GM18507 (cell line): ENCODE data around the gene SLC38A10.
A peak's percentile ranks its signal among the peaks of the same experiment; 100 is the strongest.

Source experiments
- DNase-seq: peaks from one replicate; pipeline ENCODE4 v3.0.0; 2011; ENCODE audit warnings: low read depth; ENCODE audit not compliant: insufficient read length; ENCODE audit errors: extremely low spot score
- FAIRE-seq: peaks from 2 replicates; lab custom pipeline; 2011; peaks lifted over from hg19 to GRCh38; lab: Jason Lieb, UNC

The SLC38A10 gene

DNA sequence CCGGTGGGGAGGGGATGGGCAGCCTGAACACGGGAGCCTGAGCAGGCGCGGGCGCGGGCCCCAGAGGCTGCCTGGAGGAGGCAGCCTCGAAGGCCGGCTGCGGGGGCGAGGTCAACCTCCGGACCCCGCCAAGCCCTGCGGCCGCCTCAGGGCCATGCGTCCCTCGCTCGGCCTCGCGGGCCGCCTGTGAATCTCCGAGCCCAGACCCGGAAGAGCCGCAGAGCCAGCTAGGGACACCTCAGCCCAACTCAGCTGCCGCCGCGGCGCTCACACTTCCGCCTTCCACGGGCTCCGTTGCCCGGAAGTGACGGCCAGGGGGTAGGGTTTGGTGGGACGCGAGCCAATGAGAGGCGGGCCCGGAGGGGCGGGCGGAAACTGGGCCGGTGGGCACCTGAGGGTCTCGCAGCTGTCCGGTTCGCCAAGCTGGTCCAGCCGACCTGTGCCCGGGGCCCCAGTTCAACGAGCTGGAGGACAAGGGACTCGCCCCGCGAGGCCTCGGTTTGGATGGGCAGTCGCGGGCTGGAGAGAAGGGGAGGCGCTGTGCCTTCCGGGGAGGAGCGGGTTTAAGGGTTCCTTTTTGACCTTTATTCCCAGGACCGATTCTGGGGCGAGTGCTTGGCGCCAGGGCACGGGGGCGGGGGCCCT is at the start of gene SLC38A10:
TSS of gene SLC38A10 (minus strand) at position 277 of the 645 bp plus-strand sequence. CDS start 386 bp downstream, outside the sequence.
- DNase-seq = peak; percentile 98
- FAIRE-seq = peak; percentile 81

DNA sequence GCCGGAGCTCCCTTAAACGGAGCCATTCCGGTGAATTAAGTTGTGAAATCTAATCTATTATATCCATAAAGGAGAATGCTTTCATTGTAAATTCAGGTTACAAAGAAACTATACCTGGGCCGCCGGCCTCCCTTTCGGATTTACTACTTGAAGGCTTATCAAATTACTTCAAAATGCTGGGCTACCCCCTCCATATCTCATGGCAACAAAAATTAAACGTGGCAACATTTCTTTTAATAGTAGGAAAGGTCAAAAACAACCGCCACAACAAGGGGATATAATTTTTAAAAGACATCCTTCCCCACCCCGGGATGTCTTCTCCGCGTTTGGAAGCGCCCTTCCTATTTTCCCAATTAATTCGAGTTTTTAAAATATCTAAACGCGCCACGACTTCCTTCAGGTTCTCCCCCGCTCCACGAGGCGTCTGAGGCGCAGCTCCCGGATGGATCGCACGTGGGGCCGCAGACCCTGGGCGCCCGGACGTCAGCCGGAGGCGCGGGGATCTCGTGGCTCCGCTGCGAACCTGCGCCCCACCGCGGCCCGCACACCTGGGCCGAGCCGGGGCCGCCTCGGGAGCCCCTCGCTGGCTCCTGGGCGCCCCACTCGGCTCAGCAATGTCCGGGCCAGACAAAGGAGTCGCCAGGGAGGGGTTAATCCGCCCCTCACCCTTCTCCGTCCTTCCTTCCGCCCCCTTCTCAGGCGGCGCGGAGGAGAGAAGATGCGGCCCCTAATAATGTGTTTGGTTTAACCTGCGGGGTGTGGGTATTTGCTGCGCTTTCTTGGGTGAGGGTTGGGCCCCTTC is 47.4 kb upstream of the SLC38A10 start:
- DNase-seq (no peak), FAIRE-seq (no peak)

DNA sequence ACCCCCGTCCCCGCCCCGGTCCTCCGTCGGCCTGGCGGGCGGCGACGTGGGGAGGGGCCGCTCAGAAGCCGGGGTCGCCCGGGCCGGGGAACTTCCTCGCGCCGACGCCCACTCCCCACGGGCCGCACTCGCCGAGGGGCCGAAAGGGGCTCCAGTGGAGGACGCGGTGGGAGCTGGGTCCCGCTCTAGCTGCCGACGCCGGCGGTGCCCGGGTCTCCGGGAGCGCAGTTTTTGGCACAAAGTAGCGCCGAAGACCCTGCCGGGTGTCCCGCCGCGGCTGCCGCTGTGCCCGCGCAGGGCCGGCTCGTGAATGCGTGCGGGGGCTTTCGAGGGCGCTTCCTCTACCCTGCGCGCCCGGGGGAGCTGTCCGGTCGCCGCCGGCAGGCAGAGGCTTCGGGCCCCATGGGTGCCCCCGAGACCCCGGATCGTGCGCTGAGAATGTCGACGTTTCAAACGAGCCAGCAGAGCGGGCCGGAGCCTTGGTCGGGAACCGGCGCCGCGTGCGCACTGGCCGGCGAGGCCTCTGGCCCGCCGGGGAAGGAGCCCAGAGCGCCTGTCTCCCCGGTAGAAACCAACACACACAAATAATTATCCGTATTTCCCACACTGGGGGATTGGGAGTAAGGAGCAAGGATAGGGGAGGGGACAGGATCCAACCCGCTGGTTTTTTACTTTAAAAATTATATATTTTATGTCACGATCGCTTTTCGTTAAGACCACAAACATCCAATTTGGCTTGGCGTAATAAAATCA is 46.6 kb upstream of the SLC38A10 start:
- FAIRE-seq = no peak
- no peak for DNase-seq

DNA sequence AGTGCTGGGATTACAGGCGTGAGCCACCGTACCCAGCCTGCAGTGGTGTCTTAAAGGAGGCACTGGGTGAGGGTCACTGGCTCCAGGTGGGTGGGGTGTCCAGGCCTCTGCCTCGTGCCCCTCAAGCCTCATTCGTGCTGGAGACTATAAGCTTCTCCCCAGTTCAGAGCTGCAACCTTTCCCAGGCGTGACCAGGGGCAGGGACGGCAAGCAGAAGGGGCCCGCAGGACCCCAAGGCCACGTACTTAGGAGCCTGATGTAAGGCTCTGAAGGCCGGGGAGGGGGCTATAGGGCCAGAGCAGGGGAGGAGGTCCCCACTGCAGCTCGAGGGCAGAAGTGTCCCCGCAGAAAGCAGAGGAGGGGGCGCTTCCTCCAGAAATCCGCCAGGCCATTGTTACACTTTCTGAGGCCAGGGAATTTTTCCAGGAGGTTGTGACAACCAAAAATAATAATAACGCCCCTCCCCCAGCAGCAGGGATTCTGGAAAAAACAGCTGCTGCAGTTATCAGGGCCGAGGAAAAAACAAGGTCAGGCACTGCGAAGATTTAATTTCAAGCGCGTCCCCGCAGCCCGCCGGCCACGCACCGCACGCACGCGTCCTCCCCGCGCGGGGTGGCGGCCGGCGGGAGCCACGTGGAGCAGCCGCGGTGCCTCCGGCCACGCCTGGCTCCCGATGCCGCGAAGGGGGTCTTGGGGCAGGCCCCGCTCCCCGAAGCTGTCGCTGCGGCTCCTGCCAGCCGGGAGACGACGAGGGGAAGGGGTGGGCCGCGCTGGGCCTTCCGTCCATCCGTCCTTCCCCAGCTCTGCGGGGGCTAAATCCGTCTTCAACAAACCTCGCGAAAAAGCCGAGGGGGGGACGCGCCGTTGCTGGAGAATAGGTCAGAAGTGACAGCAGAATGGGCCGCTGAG is 45.8 kb upstream of the SLC38A10 start:
- no peak for FAIRE-seq

GRCh38 chr17:81339534-81340296 is 44.6 kb upstream of the SLC38A10 start:
- FAIRE-seq = no peak
- DNase-seq = no peak

More for the DNA sequence above, 45.8 kb upstream of the SLC38A10 start:
- no peak for DNase-seq

DNA sequence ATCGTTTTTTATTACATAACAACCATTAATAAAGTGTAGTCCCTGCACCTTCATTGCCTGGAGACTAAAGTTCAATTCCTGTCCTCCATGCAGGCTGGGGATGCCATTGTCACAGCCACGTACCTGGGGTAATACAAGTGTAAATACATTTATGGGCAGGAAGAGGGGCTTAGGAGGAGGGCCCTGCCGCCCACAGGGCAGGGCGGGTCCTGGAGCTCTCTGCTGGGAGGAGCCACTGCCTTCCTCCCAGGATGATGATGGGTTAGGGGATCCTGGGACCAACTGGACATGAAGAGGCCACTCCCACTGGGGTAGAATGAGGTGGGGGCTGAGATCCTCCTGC is 44.1 kb upstream of the SLC38A10 start:
- FAIRE-seq = no peak

GRCh38 chr17:81338274-81339190 is 43.4 kb upstream of the SLC38A10 start:
- no peak for FAIRE-seq
- DNase-seq = no peak

More for the DNA sequence above, 44.1 kb upstream of the SLC38A10 start:
- DNase-seq = no peak

DNA sequence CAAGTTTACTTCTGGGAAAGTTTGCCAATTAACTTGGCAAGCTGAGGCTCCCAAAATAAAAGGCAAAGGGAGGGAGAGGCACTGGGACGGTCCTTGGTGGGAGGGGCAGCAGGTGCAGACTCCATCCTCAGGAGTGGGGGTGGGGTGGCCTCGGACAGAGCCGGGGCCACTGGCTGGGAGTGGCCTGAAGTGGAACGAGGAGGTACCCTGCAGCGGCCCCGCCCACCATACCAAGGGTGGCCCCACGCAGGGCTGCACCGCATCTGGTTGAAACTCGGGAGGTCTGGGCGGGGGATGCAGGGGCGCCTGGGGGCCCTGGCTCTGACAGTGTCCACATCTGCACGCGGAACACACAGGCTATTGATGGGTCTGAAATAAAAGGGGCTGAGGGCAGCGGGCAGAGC is 42.4 kb upstream of the SLC38A10 start:
- DNase-seq = no peak
- no peak for FAIRE-seq

DNA sequence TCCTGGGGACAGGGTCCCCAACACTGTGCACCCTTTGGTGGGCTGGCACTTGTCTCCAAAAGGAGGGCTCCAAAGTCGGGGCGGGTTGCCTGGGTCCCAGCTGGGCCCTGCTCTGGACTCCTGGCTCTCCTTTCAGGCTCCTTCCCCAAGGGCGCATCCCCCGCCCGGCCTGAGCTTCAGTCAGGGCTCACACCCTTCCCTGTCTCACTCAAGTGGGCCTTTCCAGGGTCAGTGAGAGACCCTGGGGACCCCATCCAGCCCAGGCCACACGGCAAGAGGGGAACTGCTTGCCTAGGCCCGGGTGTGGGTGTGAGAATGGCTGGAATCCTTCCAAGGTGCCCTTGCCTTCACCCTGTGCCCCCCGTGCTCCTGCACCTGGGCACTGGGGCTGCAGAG is 41.8 kb upstream of the SLC38A10 start:
- no peak for FAIRE-seq
- DNase-seq = no peak

DNA sequence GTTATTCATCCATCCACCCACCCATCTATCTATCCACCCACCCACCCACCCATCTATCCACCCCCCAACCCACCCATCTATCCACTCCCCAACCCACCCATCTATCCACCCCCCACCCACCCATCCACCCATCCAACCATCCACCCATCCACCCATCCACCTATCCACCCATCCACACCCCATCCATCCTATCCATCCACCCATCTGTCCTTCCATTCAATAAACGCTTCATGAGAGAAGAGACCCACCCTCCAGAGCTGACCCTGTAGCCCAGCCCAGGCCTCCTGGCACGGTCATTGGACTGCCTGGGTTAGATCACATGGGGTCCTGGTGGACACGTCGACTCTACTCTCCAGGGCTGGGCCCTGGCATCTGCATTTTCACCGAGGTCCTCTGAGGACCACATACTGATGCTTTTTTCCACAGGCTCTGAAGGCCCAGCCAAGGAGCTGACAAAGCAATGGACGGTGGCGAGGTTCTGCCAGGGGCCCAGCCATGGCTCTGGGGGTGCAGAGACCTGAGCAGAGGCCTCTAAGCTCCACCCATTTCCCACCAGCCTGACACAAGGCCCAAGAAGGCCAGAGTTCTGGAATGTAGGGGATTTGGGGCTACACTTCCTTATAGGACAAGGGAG is 41.3 kb upstream of the SLC38A10 start:
- no peak for FAIRE-seq
- no peak for DNase-seq

DNA sequence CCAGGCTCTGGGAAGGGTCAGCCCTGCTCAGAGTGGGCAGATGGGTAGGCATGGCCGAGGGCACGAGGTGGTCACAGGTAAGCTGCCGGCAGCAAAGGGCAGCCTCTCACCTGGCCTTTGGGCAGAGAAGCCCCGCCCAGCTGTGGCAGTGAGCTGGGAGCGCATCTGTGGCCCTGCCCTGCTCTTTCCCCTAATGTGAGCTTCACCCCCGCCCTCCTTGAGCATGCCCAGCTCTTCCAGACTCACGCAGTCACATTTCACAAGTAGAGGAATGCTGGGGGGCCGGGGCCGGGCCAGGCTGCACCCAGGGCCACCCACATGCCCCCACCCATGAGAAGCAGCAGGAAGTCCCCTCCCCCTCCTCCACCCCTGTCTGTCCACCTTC is 40.7 kb upstream of the SLC38A10 start:
- no peak for FAIRE-seq
- no peak for DNase-seq

DNA sequence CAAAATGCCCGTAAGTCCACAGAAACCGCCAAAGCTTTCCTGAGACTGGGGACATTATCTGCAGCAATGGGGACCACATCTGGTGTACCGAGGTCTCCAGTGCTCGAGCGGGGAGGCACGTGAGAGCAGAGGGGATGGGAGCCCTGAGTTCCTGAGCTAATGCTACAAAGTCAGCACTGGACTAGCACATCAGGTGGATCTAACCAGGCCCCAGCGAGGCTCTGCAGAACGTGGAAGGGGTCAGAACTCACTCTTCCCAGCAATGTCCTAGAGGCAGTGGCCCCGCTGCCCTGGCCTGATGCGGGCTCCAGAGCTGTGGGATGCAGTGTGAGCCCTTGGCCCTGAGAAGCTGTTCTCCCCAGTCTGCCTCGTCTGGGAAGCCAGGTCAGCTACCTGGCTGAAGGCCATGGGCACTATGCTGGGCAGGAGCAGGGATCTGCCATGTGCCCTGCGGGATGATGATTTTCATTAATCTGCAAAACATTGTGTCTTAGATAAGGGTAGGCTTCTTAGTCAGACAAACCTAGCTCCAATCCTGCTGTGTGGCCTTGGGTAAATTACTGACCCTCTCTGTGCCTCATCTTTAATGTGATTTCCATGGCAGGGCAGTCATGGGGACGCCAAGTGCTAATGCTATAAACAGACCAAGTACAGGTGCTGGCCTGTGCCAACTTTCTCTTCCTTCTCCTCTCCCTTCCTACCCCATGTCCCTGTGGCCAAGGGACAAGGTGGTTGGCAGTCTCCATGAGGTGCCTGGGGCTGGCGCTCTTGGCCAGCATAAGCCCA is 40.1 kb upstream of the SLC38A10 start:
- no peak for FAIRE-seq
- DNase-seq = no peak

DNA sequence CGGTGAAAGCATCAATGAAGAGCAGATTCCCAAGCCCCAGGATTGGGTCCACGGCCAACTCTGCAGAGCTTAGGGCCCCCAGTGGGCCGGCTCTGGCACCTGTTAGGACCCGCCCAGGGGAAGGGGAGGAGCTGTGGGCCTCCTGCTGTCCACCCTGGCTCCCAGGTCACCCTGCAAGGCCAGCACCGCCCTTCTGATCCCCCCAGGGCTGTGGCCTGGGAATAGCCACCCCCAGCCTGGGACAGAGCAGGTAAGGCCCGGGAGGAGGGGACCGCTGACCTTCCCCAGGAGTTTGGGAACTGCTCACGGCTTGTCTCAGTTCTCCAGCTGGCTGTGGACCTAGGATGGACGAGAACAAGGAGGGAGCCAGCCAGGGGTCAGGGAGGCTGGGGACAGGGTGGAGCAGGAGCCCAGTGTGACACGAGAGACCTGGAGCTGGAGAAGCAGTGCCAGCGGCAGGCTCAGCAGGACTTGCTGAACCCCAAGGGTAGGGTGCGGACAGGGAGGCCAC is 39.3 kb upstream of the SLC38A10 start:
- no peak for DNase-seq
- no peak for FAIRE-seq

GRCh38 chr17:81333616-81334368 is 38.7 kb upstream of the SLC38A10 start:
- no peak for DNase-seq
- no peak for FAIRE-seq

- DNase-seq (no peak), FAIRE-seq (no peak)
Measured at GRCh38 chr17:81332914-81333528, 37.9 kb upstream of the SLC38A10 start.
